ENCODE measurements around the gene LMCD1.

- TF ChIP-seq CTCF (IDR thresholded peaks at IDR 0.05; ENCODE audit: insufficient read depth, low read length): no peak
- TF ChIP-seq POLR2AphosphoS5 (IDR thresholded peaks at IDR 0.05; ENCODE audit: low read depth): no peak
- no peak for TF ChIP-seq REST (IDR thresholded peaks at IDR 0.05; ENCODE audit: insufficient replicate concordance, low read depth)
- no peak for TF ChIP-seq SPI1 (IDR thresholded peaks at IDR 0.05; ENCODE audit: borderline replicate concordance, low read depth)
Observed at GRCh38 chr3:8481380-8481779, 20.2 kb upstream of the LMCD1 start.
